Measurements from ENCODE around the gene PPCS. TPM values are rescaled to one million over a fixed set of nuclear protein-coding genes. Genes with fewer than 3 reads are reported as not detected.

PPCS gene
- total RNA-seq, 3 donors from 2014 or later: 67.8 to 89.3 (median 77.0) TPM

DNA sequence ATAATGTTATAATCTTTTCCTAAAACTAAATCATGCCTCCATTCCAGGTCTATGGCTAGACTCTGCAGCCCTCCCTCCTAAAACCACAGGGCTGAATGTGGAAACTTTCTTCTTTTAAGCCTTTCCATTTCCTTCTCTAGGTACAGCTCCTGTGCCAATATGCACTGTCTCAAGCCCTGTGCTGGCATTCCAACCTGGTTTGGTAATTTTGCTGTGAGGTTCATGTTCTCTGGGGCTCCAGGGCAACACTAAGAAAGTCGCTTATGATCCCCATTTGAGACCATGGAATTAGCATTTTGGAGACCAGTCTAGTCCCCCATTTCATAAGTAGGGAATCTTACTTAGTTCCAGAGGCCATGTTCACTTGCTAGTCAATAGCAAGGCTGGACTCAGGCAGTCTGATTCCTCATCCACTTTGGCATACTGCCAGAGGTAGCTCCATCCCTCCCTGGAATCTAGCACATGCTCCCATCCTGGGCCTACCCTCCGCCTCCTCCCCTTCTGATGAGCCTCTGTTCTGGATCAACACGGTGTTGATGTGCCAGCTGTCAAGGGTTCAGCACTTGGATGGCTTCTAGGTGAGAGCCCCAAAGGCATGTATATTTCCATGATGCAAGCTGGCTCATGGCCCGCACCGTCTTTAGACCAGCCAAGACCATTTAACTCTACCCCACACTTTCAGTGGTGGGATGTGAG lies 37.1 kb upstream of the PPCS start:
- H3K9me3 ChIP-seq: no peaks in the 10 kb centered on the region
- no peaks in the 10 kb centered on the region for H3K36me3 ChIP-seq
- TF ChIP-seq, protein P1, sequence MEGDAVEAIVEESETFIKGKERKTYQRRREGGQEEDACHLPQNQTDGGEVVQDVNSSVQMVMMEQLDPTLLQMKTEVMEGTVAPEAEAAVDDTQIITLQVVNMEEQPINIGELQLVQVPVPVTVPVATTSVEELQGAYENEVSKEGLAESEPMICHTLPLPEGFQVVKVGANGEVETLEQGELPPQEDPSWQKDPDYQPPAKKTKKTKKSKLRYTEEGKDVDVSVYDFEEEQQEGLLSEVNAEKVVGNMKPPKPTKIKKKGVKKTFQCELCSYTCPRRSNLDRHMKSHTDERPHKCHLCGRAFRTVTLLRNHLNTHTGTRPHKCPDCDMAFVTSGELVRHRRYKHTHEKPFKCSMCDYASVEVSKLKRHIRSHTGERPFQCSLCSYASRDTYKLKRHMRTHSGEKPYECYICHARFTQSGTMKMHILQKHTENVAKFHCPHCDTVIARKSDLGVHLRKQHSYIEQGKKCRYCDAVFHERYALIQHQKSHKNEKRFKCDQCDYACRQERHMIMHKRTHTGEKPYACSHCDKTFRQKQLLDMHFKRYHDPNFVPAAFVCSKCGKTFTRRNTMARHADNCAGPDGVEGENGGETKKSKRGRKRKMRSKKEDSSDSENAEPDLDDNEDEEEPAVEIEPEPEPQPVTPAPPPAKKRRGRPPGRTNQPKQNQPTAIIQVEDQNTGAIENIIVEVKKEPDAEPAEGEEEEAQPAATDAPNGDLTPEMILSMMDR (IDR thresholded peaks at IDR 0.05): no peak
- TF ChIP-seq POLR2A (IDR thresholded peaks at IDR 0.05): no peak
- intact Hi-C loops (cut with DNase I; ENCODE audit: low total_unique reads): no loop called here
- DNase-seq (ENCODE audit: low spot score in 2 of 2): peak in 1 of 2 donors; percentile 46
- H3K4me1 ChIP-seq: peaks cover 0 to 8% of the 10 kb centered on the region in 2 donors
- peak overlapping the region; percentile 20 to 67 for H3K27ac ChIP-seq
- no peak overlapping the region for H3K4me3 ChIP-seq
- H3K27me3 ChIP-seq: no peaks in the 10 kb centered on the region

DNA sequence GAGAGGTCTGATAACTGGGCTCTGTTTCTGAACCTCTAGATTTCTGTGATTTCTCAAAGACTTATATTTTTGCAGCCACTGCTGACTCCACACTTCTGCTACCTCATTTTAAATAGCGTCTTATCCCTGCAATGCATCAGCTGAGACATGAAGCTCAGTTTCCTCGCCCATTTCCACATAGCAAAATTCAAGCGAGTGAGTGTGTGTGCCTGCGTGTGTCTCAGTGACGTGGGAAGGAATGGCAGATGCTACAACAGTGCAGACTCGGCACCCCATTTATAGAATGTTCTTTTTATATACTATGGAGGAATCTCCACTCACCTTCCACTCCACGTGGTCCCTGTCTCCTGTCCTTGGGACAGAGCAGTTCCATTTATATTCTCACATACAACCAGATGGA lies 36.2 kb upstream of the PPCS start:
- TF ChIP-seq POLR2AphosphoS5 (IDR thresholded peaks at IDR 0.05): no peak
- TF ChIP-seq, protein P1 (IDR thresholded peaks at IDR 0.05): no peak
- intact Hi-C loops (cut with DNase I; ENCODE audit: low total_unique reads): no loop called here
- no peak overlapping the region for H3K27ac ChIP-seq
- no peaks in the 10 kb centered on the region for H3K9me3 ChIP-seq
- no peaks in the 10 kb centered on the region for H3K36me3 ChIP-seq
- H3K4me1 ChIP-seq: peaks cover 0 to 8% of the 10 kb centered on the region in 2 donors
- H3K27me3 ChIP-seq: no peaks in the 10 kb centered on the region
- DNase-seq (ENCODE audit: low spot score in 2 of 2): no peak
- H3K4me3 ChIP-seq: no peak overlapping the region

DNA sequence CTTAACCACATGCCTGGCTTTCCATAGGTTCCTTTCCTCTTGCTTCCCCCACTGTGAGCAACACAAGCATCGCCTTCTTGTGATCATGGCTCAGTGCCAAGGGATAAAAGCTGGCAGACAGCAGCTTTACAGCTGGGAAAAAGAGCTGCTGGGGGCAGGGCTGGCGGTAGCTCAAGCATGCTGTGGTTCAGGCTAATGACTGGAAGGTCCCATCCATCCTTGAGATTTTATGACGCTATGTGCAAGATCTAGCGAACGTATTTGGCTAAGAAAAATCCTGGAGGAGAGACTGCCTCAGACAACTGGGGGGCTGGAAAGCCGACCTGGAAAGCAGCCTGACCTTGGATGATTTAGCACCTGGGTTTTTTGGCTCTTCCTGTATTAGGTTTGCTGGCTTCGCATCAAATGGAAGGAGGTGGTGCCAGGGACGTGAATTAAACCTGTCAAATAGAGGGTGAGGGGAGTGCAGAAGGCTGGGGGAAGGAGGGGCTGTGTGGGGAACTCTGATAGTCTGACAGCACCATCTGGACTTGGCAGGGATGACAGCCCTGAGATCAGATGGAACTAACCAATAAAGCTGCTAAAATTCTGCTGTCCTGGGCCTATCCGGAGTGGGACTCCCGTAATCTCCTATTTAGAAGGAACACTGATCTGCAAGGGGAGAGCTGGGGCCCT lies 35.3 kb upstream of the PPCS start:
- peak in 1 of 2 donors; percentile 55 for DNase-seq (ENCODE audit: low spot score in 2 of 2)
- TF ChIP-seq POLR2A (IDR thresholded peaks at IDR 0.05) (no peak), POLR2AphosphoS5 (IDR thresholded peaks at IDR 0.05) (no peak)
- TF ChIP-seq, protein P1 (IDR thresholded peaks at IDR 0.05): no peak
- no peak overlapping the region for H3K27ac ChIP-seq

DNA sequence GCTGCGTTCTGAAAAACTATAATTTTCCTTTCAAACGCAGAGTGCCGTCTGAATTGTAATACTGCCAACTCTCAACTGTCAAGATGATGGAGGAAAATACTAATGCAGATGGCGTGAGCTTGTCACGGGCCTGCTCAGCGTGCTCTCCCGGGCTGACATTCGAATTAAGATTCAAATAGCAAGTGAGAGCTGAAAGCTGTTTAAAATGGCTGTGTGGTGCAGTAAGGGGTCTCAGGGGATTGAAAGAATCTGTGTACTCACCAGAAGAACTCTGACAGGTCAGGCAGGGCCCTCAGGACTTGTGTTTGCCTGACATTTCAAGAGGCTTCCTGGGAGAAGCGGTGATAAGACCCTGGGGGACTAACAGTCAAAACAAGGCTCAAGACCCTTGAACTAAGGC lies 33.6 kb upstream of the PPCS start:
- intact Hi-C loops (cut with DNase I; ENCODE audit: low total_unique reads): no loop called here
- Histone ChIP-seq H3K27ac (no peak overlapping the region), H3K36me3 (no peaks in the 10 kb centered on the region), H3K9me3 (no peaks in the 10 kb centered on the region), H3K4me1 (peaks cover 0 to 8% of the 10 kb centered on the region in 2 donors), H3K4me3 (no peak overlapping the region), H3K27me3 (no peaks in the 10 kb centered on the region)
- TF ChIP-seq POLR2AphosphoS5 (IDR thresholded peaks at IDR 0.05): no peak
- TF ChIP-seq, protein P1 (IDR thresholded peaks at IDR 0.05): no peak
- TF ChIP-seq POLR2A (IDR thresholded peaks at IDR 0.05): no peak
- no peak for DNase-seq (ENCODE audit: low spot score in 2 of 2)

More for the DNA sequence above, 35.3 kb upstream of the PPCS start:
- Histone ChIP-seq H3K27me3 (no peaks in the 10 kb centered on the region), H3K4me3 (no peak overlapping the region), H3K9me3 (no peaks in the 10 kb centered on the region), H3K4me1 (peaks cover 0 to 8% of the 10 kb centered on the region in 2 donors), H3K36me3 (no peaks in the 10 kb centered on the region)
- intact Hi-C loops (cut with DNase I; ENCODE audit: low total_unique reads): no loop called here

DNA sequence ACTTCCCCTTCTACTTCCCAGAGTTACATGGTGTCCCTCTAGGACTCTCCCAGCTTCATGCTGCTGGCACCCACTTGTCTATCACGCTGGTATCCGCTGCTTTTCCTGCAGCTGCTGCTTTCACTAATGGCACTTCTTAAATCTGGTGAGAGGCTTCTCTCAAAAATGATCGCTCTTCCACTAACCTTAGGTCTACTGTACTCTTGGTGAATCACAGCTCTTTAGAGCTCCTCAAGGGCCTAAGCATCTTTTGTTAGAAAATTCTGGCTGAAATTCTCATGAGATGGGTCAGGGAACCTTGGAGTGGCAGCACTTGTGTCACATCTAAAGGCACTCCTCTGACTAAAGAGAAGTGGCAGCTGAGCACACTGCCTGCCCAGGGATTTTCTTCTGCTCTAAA lies 32.7 kb upstream of the PPCS start:
- Histone ChIP-seq H3K27ac (no peak overlapping the region), H3K36me3 (no peaks in the 10 kb centered on the region), H3K9me3 (no peaks in the 10 kb centered on the region), H3K27me3 (no peaks in the 10 kb centered on the region), H3K4me3 (no peak overlapping the region), H3K4me1 (peaks cover 0 to 8% of the 10 kb centered on the region in 2 donors)
- intact Hi-C loops (cut with DNase I; ENCODE audit: low total_unique reads): no loop called here
- TF ChIP-seq, protein P1 (IDR thresholded peaks at IDR 0.05): no peak
- no peak for TF ChIP-seq POLR2A (IDR thresholded peaks at IDR 0.05)
- no peak for TF ChIP-seq POLR2AphosphoS5 (IDR thresholded peaks at IDR 0.05)
- no peak for DNase-seq (ENCODE audit: low spot score in 2 of 2)
